Stimulated activated memory B cell treated with anti-CD40 and anti-IgM and Interleukin-4, amounts not matched to agents 10 μg/mL and 1 μg/mL and 100 μg/mL, for 72 hours (primary cell): ENCODE results near the gene NLRP8.
"Not testable (repeated sequence)": the region's sequence is repeated elsewhere in the genome, so short reads cannot be mapped to it uniquely, and the experiment has no call there.

ENCODE experiments used
- ATAC-seq: fragments of 150-1000 bp; cut with Tn5 transposase; 2 replicates; pipeline ENCODE4 v1.10.0; 2021
- H3K27ac Mint-ChIP-seq: one replicate; pipeline ENCODE4 v1.8.0; 2022; ENCODE audit warnings: mild to moderate bottlenecking, mixed read lengths
- H3K27me3 Mint-ChIP-seq: one replicate; pipeline ENCODE4 v1.8.0; 2022; ENCODE audit warnings: mixed read lengths
- H3K36me3 Mint-ChIP-seq: one replicate; pipeline ENCODE4 v1.8.0; 2022; ENCODE audit warnings: mixed read lengths
- H3K4me1 Mint-ChIP-seq: one replicate; pipeline ENCODE4 v1.8.0; 2022; ENCODE audit warnings: mixed read lengths
- H3K4me3 Mint-ChIP-seq: one replicate; pipeline ENCODE4 v1.8.0; 2022; ENCODE audit warnings: mild to moderate bottlenecking, moderate library complexity, mixed read lengths
- H3K9me3 Mint-ChIP-seq: one replicate; pipeline ENCODE4 v1.8.0; 2022; ENCODE audit warnings: mixed read lengths

The NLRP8 gene

DNA sequence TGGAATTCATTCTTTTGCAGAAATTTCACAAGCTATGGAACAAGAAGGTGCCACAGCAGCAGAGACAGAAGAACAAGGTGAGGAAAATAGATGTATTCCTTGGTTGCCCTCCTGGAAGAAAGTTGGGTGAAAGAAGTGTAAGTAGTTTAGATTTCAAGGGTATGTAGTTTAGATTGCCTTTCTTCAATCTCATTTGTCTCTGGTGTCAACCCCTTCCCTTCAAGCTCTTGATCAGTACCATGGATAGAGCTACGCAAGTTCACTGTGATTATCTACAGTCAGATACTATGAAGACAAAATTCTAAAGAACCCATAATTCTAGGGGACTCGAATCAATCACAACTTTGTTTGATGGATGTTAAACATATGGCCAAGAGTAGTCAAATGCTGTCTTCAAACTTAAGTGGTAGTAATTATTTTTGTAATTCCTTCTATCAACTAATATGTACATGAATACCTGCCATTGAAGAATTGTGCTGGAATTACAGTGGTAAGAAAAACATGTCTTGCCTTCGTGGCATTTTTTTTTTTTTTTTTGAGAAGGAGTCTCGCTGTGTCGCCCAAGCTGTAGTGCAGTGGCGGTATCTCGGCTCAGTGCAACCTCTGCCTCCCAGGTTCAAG is 72.8 kb downstream of the NLRP8 start:
- not testable (repeated sequence) for ATAC-seq, H3K4me3 Mint-ChIP-seq, H3K9me3 Mint-ChIP-seq, H3K36me3 Mint-ChIP-seq, H3K27ac Mint-ChIP-seq, H3K4me1 Mint-ChIP-seq
- H3K27me3 Mint-ChIP-seq = peaks cover 11% of the 10 kb centered on the region

DNA sequence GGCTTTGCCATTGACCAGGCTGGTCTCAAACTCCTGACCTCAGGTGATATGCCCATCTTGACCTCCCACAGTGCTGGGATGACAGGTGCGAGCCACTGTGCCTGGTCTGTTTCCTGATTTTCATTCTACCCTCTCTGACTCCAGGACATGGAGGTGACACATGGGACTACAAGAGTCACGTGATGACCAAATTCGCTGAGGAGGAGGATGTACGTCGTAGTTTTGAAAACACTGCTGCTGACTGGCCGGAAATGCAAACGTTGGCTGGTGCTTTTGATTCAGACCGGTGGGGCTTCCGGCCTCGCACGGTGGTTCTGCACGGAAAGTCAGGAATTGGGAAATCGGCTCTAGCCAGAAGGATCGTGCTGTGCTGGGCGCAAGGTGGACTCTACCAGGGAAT is 79.1 kb downstream of the NLRP8 start:
- Mint-ChIP-seq H3K4me3 (no peak overlapping the region), H3K9me3 (peaks cover 6% of the 10 kb centered on the region), H3K27me3 (no peaks in the 10 kb centered on the region), H3K36me3 (no peaks in the 10 kb centered on the region), H3K4me1 (no peaks in the 10 kb centered on the region), H3K27ac (no peak overlapping the region)
- no peak for ATAC-seq
